ENCODE measurements around the gene KNDC1.
"Not testable (repeated sequence)": the region's sequence is repeated elsewhere in the genome, so short reads cannot be mapped to it uniquely, and the experiment has no call there.

The KNDC1 gene

GRCh38 chr10:133221331-133221730, 61.3 kb downstream of the KNDC1 start:
- no peak for DNase-seq (ENCODE audit: low read depth in 3 of 3, low spot score in 1 of 3)

- not testable (repeated sequence) for DNase-seq (ENCODE audit: low read depth in 3 of 3, low spot score in 1 of 3)
Measured at GRCh38 chr10:133221756-133222155, 61.7 kb downstream of the KNDC1 start.

GRCh38 chr10:133224076-133224475, 64.1 kb downstream of the KNDC1 start:
- no peak for DNase-seq (ENCODE audit: low read depth in 3 of 3, low spot score in 1 of 3)

DNA sequence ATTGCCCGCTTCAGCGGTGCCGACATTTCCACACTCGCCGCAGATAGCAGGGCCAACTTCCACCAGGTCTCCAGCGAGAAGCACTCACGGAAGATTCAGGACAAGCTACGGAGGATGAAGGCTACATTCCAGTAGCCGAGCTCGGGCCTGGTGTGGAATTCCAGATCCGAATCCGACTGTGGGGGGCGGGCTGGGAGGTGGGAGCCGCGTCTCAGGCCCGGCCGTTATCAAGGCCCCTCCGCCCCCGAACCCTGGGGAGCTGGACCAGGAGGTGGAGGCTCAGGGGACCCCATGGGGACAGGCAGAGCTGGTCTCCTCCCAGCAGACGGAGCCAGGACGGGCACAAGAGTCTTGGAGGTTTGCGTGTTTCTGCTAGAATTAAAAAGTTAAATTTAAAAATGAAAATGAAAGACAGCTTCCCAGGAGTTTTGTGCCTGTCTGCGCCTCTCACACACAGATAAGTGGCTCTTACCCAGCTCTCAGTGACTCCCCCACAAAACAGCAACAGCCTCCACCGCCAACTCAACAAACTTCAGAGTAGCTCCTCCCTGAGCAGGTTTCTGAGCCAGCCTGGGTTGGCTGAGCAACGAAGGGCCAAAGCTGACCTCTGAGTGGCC, 64.8 kb downstream of the KNDC1 start:
- DNase-seq (ENCODE audit: low read depth in 3 of 3, low spot score in 1 of 3) = no peak

DNA sequence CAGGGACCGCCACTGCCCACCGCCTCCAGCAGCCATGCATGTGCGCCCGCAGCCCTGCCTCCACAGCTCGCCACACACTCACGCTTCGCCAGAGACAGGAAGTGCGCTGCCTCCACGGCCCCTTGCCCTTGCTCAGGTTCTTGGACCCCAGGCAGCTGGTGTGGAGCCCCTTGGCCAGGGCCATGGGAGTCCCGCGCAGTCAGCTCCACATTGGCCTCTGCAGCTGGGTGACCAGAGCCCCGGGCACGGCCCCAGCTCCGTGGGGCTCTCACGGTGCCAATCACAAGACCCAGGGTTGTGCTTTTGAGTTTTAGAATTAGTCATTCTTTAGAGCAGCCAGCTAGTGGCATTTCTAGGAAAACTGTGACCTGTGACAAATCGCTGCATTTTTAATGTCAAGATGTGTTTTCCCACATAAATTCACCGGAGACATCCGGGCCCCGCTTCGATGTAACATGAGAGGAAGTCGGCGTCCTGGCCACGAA, 65.7 kb downstream of the KNDC1 start:
- DNase-seq (ENCODE audit: low read depth in 3 of 3, low spot score in 1 of 3) = no peak

DNA sequence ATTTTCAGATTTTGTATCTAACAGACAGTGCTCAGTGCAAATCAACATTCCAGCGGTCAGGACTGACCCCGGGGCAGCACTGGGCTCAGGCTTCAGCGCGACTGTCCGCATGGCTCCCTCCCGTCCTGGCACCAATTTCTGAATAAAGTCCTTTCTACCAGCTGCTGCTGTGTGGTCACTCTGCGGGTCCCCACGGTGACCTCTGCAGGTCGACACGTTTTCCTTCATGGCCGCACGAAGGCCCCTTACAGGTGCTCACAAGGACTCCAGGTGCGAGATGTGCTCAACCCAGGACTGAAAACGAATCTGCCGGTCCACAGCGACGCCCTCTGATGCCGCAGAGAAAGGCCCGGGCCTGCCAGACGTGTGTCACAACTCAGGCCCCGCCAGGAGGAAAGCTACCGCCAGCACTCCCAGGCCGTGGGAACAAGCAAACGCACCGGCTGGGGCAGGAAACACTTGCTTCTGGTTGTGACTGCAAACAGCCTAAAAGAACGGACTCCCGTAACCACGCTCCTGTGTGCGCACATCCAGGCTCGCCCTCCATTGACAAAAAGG, 66.3 kb downstream of the KNDC1 start:
- no peak for DNase-seq (ENCODE audit: low read depth in 3 of 3, low spot score in 1 of 3)

DNA sequence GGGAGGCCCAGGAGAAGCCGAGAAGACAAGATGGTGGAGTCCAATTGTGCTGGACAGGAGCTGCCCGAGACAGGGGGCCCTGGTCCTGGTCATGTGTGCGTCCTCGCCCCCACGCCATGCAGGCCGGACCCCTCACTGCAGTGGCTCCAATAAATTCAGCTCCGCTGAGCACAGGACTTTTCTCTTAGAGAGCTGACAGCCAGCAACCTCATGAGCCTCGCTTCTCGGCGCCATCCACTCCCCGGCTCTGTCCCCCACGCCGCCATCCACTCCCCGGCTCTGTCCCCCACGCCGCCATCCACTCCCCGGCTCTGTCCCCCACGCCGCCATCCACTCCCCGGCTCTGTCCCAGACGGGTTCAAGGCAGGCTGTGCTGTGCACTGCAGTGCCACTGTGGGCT, 67.2 kb downstream of the KNDC1 start:
- no peak for DNase-seq (ENCODE audit: low read depth in 3 of 3, low spot score in 1 of 3)

DNA sequence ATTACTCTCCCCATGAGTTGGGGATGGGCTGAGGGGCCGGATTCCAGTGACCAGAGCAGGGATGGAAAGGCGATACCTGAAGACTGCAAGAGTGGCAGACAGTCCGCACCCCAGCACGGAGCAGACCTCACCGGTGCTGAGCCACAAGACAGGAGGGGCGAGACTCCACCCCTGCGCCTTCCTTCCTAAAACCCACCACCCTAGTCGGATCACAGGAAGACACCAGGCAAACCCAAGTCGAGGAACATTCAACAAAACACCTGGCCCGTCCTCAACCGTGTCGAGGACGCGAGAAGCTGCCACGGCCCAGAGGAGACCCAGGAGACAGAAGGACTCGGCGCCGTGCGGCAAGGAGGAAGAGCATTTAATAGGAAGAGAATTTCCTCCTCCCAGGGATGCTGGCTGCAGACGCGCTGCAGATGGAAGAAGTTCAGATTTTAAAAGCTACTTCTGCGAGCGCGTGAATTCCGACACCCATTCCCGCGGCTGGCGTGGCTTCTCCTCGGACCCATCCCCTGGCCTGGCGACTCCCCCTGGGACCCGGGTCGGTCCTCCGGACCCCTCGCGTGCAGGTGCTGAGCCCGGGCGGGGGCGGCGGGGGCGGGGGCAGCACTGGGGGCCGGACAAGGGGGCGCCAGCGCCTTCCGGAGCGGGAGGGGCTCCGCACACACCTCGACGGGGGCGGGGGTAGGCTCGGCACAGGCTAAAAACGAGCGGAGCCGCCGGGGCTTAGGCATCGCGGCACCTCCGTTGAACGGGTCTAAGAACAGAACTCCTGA, 69.4 kb downstream of the KNDC1 start:
- no peak for DNase-seq (ENCODE audit: low read depth in 3 of 3, low spot score in 1 of 3)

GRCh38 chr10:133230044-133230361, 70.0 kb downstream of the KNDC1 start, which contains the start of gene UTF1:
UTF1 (plus strand) TSS chr10:133230217; CDS start chr10:133230289, 72 bp downstream.
- no peak for DNase-seq (ENCODE audit: low read depth in 3 of 3, low spot score in 1 of 3)

- DNase-seq (ENCODE audit: low read depth in 3 of 3, low spot score in 1 of 3) = no peak
Measured at GRCh38 chr10:133230387-133231195, 70.6 kb downstream of the KNDC1 start.

- DNase-seq (ENCODE audit: low read depth in 3 of 3, low spot score in 1 of 3) = no peak
Measured at GRCh38 chr10:133231244-133231945, 71.4 kb downstream of the KNDC1 start.

- no peak for DNase-seq (ENCODE audit: low read depth in 3 of 3, low spot score in 1 of 3)
Measured at GRCh38 chr10:133231946-133232574, 72.0 kb downstream of the KNDC1 start.

DNA sequence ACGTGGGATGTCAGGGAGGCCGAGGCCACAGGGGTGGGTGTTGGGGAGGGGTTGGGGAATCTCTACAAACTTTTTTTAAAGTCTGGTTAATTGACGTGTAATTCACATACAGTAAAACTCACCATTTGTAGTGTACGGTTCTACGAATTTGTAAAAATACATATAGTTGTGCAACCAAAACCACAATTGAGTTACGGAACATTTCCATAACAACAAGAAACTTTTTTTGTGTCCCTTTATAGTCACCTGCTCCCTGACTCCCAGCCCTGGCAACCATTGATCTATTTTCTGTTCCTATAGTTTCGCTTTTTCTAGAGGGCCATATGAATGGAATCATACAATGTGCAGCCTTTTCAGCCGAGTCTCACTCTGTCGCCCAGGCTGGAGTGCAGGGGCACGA, 74.8 kb downstream of the KNDC1 start:
- DNase-seq (ENCODE audit: low read depth in 3 of 3, low spot score in 1 of 3) = not testable (repeated sequence)

DNA sequence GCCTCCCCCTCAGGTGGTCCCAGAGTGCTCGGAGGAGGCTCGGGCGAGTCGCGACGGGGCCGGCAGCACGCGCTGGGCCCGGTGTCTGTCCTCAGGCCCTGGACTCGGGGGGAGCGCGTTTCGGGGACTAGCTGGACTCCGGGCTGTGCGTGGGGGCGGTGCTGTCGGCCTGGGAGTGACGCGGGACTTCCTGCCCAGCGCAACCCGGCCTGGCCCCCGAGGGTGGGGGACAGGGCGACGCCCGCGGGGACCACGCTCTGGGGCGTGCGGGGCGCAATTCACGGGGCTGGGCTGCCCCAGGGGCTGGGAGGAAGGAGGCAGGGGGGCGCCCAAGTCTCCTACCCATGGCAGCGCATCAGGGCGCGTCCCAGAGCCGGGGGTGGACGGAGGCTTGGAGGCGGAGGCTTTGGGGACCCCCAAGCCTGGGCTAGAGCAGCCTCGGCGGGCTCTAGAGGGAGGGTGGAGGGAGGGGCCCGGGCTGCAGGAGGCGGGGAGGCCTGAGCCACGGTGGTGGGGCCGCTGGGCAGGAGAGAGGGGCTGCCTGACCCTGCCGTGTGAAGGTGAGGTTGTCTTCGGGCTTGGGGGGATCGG, 75.3 kb downstream of the KNDC1 start:
- DNase-seq (ENCODE audit: low read depth in 3 of 3, low spot score in 1 of 3) = no peak

GRCh38 chr10:133235932-133236331, 75.9 kb downstream of the KNDC1 start:
- no peak for DNase-seq (ENCODE audit: low read depth in 3 of 3, low spot score in 1 of 3)

DNA sequence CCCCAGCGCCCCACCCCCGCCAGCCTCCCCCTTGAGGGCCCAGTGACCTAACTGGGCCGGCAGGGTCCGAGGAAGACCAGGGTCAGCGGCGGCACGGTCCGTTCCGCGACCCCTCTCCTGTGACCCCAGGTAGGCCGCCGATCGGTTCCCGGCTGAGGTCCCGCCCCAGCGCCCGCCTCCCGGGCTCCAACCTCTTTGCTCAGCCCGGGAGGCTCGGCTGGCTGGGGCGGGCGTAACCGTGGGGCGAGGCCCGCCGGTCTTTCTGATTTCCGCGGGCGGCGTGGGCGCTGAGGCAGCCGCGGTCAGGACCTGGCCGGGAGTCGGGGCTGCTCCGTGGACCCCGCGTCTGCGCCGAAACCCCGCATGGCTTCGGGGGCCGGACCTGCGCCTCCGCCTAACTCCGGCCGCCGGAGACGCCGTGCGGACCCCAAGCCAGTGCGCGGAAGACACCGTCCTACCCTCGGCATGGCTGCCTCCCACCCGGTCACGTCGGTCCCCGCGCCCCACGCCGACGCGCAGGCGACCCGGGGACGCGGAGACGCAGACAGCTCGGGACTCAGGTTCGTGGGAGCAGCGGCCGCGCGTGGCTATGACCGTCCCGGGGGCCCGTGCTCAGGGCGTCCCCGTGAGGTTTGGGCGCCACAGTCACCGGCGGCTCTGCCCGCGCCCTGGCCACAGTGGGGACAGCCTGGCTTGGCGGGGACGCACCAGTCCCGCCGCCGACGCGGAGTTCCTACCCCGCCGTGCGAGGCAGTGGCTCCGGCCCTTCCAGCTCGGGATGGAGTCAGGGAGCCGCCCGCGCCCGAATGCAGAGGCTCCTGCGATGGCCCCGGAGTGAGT, 76.6 kb downstream of the KNDC1 start:
- no peak for DNase-seq (ENCODE audit: low read depth in 3 of 3, low spot score in 1 of 3)

DNA sequence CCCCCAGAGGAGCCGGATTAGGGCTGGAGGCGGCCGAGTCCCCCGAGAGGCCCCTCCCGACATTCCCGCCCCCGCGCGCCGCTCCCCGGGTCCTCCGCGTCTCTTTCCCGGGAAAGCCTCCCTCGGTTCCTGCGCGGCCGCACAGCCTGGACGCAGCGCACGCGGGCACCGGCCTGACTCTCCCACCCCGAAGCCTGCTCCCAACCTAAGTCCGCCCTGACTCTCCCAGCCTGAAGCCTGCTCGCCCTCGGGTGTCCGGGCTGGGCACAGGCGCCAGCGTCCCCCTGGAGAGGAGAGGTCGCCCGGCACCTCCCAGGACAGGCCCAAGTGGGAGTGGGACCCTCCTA, 77.2 kb downstream of the KNDC1 start:
- no peak for DNase-seq (ENCODE audit: low read depth in 3 of 3, low spot score in 1 of 3)

DNA sequence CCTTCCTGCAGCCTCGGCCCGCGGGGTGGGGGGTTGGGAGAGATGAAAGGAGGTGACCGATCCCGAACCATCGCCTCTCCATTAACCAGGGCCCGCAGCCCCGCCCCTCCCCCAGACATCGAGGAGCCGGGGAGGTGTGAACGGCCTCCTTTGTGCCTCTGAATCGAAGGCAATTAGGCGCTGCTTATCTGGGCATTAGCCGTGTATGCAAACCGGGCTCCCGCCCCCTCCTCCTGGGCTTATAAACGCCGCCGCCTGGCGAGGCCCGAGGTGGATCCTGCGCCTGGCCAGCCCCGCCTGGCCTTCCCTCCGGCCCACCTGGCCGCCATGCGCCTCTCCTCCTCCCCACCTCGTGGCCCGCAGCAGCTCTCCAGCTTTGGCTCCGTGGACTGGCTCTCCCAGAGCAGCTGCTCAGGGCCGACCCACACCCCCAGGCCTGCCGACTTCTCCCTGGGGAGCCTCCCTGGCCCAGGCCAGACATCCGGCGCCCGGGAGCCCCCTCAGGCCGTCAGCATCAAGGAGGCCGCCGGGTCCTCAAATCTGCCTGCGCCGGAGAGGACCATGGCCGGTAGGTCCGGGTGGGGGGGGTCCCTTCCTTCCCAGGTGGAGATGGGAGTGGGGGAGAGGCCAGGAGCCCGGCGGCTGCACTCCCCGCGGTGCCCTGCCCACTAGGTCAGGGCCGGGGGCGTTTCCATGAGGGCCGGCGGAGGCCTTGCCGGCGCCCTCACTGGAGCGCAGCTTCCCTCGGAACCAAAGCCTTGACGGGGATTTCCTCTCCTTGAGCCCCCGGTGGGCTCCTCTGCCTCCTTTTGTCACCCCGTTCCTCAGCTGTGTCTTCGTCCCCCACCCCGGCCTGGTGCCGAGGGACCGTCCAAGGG, 77.8 kb downstream of the KNDC1 start, which contains the start of gene VENTX:
Gene VENTX (plus strand): TSS at position 268 of the 878 bp plus-strand sequence. CDS start 60 bp downstream, at position 328.
- DNase-seq (ENCODE audit: low read depth in 3 of 3, low spot score in 1 of 3) = no peak
